Lung (tissue), 12 donors: ENCODE measurements around the gene ZNF835. TPM values are rescaled to one million over a fixed set of nuclear protein-coding genes. Genes with fewer than 3 reads are reported as not detected.

Source experiments
- ATAC-seq: fragments of 200-7000 bp; cut with Tn5 transposase; one replicate; pipeline ENCODE4 v1.9.1; 2020; ENCODE audit warnings: moderate number of reproducible peaks; ENCODE audit not compliant: insufficient read depth, low FRiP score
- DNase-seq, 3 donors: peaks; one replicate each; pipeline ENCODE4 v3.0.0-alpha.2; 2013 to 2017
- H3K27ac ChIP-seq, 2 donors: one replicate each; pipeline ENCODE4 v1.5.1; 2013; ENCODE audit warnings: mild to moderate bottlenecking in 2 of 2, moderate library complexity in 2 of 2, control low read depth in 1 of 2, inconsistent platforms in 1 of 2, low read depth in 1 of 2, low read length in 1 of 2
- H3K27me3 ChIP-seq, 3 donors: one replicate each; pipeline ENCODE4 v1.5.1; 2013; ENCODE audit warnings: low read length in 2 of 3; ENCODE audit not compliant: control insufficient read depth in 3 of 3, insufficient read depth in 3 of 3
- H3K36me3 ChIP-seq, 4 donors: one replicate each; pipeline ENCODE4 v1.5.1; 2013; ENCODE audit warnings: low read length in 4 of 4, mild to moderate bottlenecking in 1 of 4, moderate library complexity in 1 of 4; ENCODE audit not compliant: control insufficient read depth in 4 of 4, insufficient read depth in 4 of 4
- H3K4me1 ChIP-seq, 5 donors: one replicate each; pipeline ENCODE4 v1.5.1; 2013; ENCODE audit warnings: low read length in 5 of 5, mild to moderate bottlenecking in 2 of 5, moderate library complexity in 1 of 5; ENCODE audit not compliant: control insufficient read depth in 5 of 5, insufficient read depth in 5 of 5
- H3K4me3 ChIP-seq: one replicate; pipeline ENCODE4 v1.5.1; 2013; ENCODE audit warnings: mild to moderate bottlenecking, control low read depth, moderate library complexity
- H3K9ac ChIP-seq, 2 donors: one replicate each; pipeline ENCODE4 v1.5.1; 2013; ENCODE audit warnings: low read length in 2 of 2, control low read depth in 1 of 2; ENCODE audit not compliant: insufficient read depth in 1 of 2
- H3K9me3 ChIP-seq, 4 donors: one replicate each; pipeline ENCODE4 v1.5.1; 2013; ENCODE audit warnings: low read length in 3 of 4, mild to moderate bottlenecking in 1 of 4, moderate library complexity in 1 of 4; ENCODE audit not compliant: control insufficient read depth in 4 of 4, insufficient read depth in 3 of 4
- WGBS, 2 donors: extraction: QIAGEN DNeasy Blood & Tissue Kit; methylation state at CpG; one replicate each; pipeline ENCODE4 v1.1.7; 2013; 5-methylcytosine and 5-hydroxymethylcytosine counted together
- polyA plus RNA-seq, 2 donors: library from polyadenylated mRNA; stranded (reverse); fragments of 200-250 nt; gene quantifications; one replicate each; pipeline ENCODE4 v1.2.1, GENCODE V29; 2013
- total RNA-seq, 2 donors: library from RNA; depleted of rRNA in 1 of 2; stranded (reverse); fragments of >200 nt in 1 of 2; gene quantifications; one replicate each; pipeline ENCODE4 v1.2.1, GENCODE V29; 2014 to 2021
- TF ChIP-seq, protein P1 (sequence below): IDR thresholded peaks from 2 replicates; pipeline ENCODE4 v1.5.1; 2012; ENCODE audit warnings: mild to moderate bottlenecking; ENCODE audit errors: control extremely low read depth, extremely low read depth
- donor health status: control.
- donor health status: control.
- donor health status: Bipolar disorder and iron deficiency.
- donor health status: healthy.
- donor health status: DM: yes; HTN: yes; CAD: no.

ZNF835 gene
- total and polyA plus RNA-seq, 4 donors = 0.49 to 3.2 (median 1.9) TPM

DNA sequence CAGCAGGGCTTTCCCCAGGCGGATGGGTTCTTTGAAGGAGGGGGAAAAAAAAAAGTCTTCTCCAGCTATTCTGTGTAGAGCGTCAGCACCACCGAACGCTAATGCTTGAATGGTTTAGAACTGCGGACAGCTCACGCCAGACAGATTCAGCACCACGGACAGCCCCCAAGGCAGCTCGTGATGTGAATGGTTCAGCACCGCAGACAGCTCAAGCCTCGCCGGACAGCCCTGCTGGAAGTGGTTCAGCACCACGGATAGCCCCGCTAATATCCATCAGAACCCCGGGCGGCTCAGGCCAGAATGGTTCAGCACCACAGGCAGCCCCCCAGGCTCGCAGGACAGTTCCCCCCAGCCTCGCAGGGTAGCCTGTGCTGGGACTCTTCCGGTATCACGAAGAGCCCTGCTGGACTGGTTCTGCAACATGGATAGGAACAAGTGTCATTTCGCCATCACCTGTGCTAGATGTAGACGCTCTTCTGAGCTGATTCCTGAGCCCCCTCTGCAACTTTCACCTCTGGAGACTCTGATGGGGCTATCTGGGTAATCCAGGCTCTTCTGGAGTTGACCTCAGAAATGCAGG is 33.5 kb downstream of the ZNF835 start:
- no peak overlapping the region for H3K27ac ChIP-seq
- H3K27me3 ChIP-seq = peaks cover 0 to 11% (median 3%) of the 10 kb centered on the region in 3 donors
- 11 to 12% methylated on average over 21 of the region's 21 CpGs for WGBS, 2 donors
- ATAC-seq (peak; percentile 53), DNase-seq (peak; percentile 93 to 97 (median 94))
- H3K9me3 ChIP-seq = peaks cover 0 to 20% (median 4%) of the 10 kb centered on the region in 4 donors
- TF ChIP-seq, protein P1, sequence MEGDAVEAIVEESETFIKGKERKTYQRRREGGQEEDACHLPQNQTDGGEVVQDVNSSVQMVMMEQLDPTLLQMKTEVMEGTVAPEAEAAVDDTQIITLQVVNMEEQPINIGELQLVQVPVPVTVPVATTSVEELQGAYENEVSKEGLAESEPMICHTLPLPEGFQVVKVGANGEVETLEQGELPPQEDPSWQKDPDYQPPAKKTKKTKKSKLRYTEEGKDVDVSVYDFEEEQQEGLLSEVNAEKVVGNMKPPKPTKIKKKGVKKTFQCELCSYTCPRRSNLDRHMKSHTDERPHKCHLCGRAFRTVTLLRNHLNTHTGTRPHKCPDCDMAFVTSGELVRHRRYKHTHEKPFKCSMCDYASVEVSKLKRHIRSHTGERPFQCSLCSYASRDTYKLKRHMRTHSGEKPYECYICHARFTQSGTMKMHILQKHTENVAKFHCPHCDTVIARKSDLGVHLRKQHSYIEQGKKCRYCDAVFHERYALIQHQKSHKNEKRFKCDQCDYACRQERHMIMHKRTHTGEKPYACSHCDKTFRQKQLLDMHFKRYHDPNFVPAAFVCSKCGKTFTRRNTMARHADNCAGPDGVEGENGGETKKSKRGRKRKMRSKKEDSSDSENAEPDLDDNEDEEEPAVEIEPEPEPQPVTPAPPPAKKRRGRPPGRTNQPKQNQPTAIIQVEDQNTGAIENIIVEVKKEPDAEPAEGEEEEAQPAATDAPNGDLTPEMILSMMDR = no peak
- no peaks in the 10 kb centered on the region for H3K36me3 ChIP-seq
- no peak overlapping the region for H3K9ac ChIP-seq
- H3K4me1 ChIP-seq = no peaks in the 10 kb centered on the region
- H3K4me3 ChIP-seq = no peak overlapping the region

DNA sequence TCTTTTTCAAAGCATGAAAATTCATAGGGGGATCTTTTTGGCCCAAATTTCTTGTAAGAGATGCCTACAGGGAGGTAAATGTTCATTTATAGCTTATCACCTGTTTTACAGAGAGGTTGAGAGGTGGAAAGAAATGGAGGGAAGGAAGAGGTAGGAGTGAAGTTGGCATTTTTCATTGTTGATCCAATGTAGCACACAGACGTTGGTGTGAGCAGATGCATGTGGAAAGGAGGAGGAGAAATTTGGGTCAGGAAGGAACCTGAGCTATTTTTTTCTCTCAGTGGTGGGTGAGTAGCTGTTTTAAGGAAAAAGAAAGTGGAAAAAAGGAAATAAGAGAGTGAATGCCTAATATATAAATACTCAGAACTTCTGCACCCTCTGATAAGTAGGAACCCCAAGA is 38.5 kb downstream of the ZNF835 start:
- no peak overlapping the region for H3K4me3 ChIP-seq
- no peaks in the 10 kb centered on the region for H3K27me3 ChIP-seq
- H3K27ac ChIP-seq = no peak overlapping the region
- no peak overlapping the region for H3K9ac ChIP-seq
- 21 to 26% methylated on average over 1 of the region's 1 CpG for WGBS, 2 donors
- TF ChIP-seq, protein P1 = no peak
- H3K36me3 ChIP-seq = no peaks in the 10 kb centered on the region
- no peaks in the 10 kb centered on the region for H3K4me1 ChIP-seq
- H3K9me3 ChIP-seq = peaks cover 0 to 38% (median 16%) of the 10 kb centered on the region in 4 donors
- ATAC-seq = no peak
- DNase-seq = no peak

DNA sequence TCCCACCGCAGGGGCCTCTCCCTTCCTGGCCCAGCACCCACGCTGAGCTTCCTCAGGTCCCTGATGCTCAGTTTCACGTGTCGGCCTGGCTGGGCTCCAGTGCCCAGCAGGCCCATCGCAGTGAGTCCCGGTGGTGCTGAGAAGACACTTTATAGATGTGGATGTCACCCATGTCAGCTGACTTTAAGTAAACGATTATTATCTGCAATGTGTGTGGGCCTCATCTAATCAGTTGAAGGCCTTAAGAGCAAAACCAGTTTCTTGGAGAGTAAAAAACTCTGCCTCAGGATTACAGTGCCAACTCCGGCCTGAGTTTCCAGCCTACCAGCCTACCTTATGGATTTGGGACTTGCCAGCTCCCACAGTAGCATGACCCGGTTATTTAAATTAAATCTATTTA is 45.8 kb downstream of the ZNF835 start:
- Histone ChIP-seq H3K27me3 (no peaks in the 10 kb centered on the region), H3K4me1 (no peaks in the 10 kb centered on the region), H3K36me3 (peaks cover 0 to 35% (median 28%) of the 10 kb centered on the region in 4 donors), H3K27ac (no peak overlapping the region), H3K4me3 (no peak overlapping the region), H3K9me3 (peaks cover 0 to 70% (median 7%) of the 10 kb centered on the region in 4 donors), H3K9ac (no peak overlapping the region)
- ATAC-seq (no peak), DNase-seq (no peak)
- TF ChIP-seq, protein P1 = no peak
- 94 to 98% methylated on average over 9 of the region's 9 CpGs for WGBS, 2 donors

DNA sequence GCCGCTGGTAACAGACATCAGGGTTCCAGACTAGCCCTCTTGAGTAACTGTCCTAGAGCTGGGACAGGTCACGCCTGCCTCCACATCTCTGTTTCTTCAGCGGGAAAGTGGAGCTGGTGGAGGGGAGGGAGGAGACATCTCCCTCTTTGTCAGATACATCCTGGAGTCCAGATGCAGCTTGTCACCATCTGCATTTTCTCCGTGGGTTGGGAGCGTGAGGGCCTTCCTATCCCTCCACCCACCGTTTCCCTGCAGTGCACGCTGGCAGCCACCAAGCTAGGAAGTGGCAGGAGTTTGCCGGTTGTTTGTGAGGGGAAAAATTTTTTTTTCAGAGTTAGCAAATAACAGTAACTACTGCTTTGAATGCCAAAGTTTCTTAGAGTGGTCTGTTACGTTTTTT is 48.6 kb downstream of the ZNF835 start:
- Histone ChIP-seq H3K36me3 (peaks cover 0 to 35% (median 33%) of the 10 kb centered on the region in 4 donors), H3K27ac (no peak overlapping the region), H3K4me1 (no peaks in the 10 kb centered on the region), H3K27me3 (no peaks in the 10 kb centered on the region), H3K9ac (no peak overlapping the region), H3K4me3 (no peak overlapping the region), H3K9me3 (peaks cover 0 to 70% (median 3%) of the 10 kb centered on the region in 4 donors)
- WGBS, 2 donors = 90 to 93% methylated on average over 9 of the region's 9 CpGs
- DNase-seq (no peak), ATAC-seq (no peak)
- TF ChIP-seq, protein P1 = no peak
